ENCODE measurements around the gene EEPD1.
"Not testable (repeated sequence)": the region's sequence is repeated elsewhere in the genome, so short reads cannot be mapped to it uniquely, and the experiment has no call there.

EEPD1 gene

GRCh38 chr7:36217211-36217960, 64.3 kb downstream of the EEPD1 start:
- DNase-seq (ENCODE audit: low read depth) = no peak

- DNase-seq (ENCODE audit: low read depth) = no peak
Measured at GRCh38 chr7:36217961-36218284, 64.9 kb downstream of the EEPD1 start.

- no peak for DNase-seq (ENCODE audit: low read depth)
Measured at GRCh38 chr7:36219429-36219828, 66.4 kb downstream of the EEPD1 start.

DNA sequence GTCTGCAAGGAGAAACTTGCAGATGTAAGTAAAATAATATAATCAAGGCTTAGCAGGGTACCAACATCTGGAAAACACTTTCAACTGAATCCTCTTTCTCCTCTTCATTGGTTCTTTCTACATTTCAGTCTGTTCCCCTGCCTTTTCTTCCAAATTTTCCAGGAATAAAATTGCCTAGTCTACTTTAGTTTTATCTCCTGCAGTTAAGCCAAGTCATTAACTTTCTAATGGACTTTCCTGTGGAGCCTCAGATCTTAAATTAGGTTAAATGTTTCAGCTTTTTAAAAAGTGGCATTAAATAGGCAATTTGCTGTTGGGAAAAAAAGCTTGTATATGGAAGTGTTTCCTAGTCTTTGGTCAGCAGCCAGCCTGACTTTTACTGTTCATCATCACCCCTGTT, 70.8 kb downstream of the EEPD1 start:
- no peak for DNase-seq (ENCODE audit: low read depth)

DNA sequence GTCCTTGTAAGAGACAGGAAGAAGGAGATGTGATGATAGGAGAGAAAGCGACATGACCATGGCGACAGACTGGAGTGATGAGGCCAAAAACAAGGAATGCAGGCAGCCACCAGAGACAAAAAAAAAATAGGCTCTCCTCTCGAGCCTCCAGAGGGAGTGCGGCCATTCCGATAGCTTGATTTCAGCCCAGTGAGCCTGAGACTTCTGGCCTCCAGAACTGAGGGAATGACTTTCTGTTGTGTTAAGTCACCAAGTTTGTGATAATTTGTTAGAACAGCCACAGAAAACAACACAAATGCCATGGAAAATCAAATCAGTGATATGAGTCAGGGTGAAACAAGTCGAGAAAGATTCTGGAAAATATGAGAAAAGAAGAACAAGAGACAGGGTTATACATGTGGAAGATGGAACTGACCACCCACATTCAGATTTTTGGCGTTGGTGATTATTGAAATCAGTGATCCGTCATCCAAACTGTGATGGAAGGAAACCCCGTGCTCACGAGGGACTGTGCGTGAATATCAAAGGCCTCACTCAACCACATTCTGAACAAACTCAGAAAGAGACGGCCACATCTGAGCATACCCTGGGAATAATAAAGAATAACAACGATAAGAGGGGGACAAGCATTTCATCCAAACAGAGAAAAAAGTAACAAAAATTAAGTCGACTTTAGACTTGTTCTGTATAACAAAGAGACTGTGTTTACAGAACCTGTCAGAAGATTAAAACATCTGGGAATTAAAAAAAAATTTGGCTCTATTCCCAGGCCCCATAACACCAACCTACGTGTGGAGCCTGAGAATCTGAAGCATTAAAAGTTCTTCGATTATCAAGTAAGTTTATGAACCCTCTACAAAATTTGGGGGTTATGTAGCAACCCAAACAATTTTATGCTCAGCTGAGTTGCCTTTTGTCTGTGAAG, 72.1 kb downstream of the EEPD1 start:
- no peak for DNase-seq (ENCODE audit: low read depth)

- DNase-seq (ENCODE audit: low read depth) = no peak
Measured at GRCh38 chr7:36226151-36226550, 73.1 kb downstream of the EEPD1 start.

GRCh38 chr7:36227223-36227622, 74.2 kb downstream of the EEPD1 start:
- DNase-seq (ENCODE audit: low read depth) = no peak

DNA sequence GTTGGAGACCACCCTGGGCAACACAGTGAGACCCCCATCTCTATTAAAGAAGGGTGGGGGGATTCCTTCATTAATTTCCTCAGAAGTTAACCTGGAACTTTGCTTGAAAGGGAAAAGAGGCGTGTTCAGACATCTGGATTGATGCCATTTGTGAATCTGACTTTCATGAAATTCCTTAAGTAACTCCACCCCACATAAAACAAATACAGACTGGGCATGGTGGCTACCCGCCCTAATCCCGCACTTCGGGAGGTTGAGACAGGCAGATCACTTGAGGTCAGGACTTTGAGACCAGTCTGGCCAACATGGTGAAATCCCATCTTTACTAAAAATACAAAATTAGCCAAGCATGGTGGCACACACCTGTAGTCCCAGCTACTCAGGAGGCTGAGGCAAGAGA, 75.0 kb downstream of the EEPD1 start:
- DNase-seq (ENCODE audit: low read depth) = no peak

DNA sequence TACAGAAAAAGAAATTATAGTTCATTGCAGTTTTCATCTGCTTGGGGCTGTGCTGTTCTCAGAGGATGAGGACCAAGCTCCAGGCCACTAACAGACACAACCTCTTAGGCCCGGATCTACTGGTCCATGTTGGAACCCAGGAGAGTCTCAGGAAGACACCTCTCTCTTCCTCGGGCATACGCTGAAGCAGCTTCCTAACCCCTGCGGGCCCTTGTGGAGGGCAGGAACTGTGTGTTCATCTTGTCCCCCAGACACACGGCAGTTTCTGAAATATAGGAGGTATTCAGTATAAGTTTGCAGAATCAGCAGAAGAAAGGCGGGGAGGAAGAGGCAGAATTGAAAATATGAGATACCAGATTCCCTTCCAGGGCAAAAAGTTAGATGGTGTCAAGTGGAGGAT, 78.4 kb downstream of the EEPD1 start:
- DNase-seq (ENCODE audit: low read depth) = no peak

GRCh38 chr7:36232555-36232954, 79.5 kb downstream of the EEPD1 start:
- no peak for DNase-seq (ENCODE audit: low read depth)

DNA sequence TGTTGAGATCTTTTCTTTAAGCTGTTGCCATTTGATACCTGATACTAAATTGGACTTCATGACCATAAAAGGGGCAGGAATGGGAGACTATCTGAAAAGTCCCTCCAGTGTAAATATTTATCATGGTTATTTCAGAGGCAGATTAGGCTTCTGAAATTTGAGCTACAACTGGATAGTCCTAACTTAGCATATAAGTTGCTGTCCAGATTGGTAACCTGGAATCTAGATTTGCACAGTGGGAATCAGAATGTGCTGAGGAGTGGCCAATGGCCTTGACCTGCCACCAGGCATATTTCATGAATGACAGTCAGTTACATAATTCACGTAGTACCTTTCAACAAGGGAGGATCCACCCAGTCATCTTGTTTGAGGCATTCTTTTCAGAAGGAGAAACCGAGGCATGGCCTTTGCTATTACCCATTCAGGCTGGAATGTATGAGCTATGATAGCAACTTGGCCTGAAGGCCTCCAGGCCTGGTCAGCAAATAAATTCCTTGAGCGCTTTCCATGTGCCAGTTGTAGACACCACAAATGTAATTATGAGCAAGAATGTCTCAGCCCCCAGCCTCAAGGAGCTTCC, 80.0 kb downstream of the EEPD1 start:
- no peak for DNase-seq (ENCODE audit: low read depth)

- no peak for DNase-seq (ENCODE audit: low read depth)
Measured at GRCh38 chr7:36236073-36236472, 83.0 kb downstream of the EEPD1 start.

- DNase-seq (ENCODE audit: low read depth) = no peak
Measured at GRCh38 chr7:36238138-36238537, 85.1 kb downstream of the EEPD1 start.

GRCh38 chr7:36243356-36243755, 90.3 kb downstream of the EEPD1 start:
- DNase-seq (ENCODE audit: low read depth) = not testable (repeated sequence)

- not testable (repeated sequence) for DNase-seq (ENCODE audit: low read depth)
Measured at GRCh38 chr7:36244001-36244400, 90.9 kb downstream of the EEPD1 start.

DNA sequence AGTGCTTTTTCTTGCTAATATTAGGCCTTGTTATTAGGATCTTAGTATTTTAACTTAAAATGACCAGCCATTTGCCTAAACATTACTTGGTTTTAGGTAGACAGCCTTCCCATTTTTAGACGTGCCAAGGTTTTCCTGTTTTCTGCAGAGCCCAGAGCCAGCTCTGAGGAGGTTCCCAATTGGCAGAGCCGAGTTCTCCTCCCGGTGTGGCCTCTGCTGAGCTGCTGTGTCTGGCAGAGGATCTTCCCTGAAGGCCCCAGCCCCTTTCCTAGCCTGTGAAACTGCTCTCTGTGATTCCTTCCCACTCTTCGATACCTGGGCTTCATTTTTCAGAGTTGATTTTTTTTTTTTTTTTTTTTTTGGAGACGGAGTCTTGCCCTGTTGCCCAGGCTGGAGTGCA, 91.4 kb downstream of the EEPD1 start:
- DNase-seq (ENCODE audit: low read depth) = no peak

GRCh38 chr7:36245684-36246299, 92.7 kb downstream of the EEPD1 start:
- DNase-seq (ENCODE audit: low read depth) = no peak

GRCh38 chr7:36249091-36249490, 96.0 kb downstream of the EEPD1 start:
- no peak for DNase-seq (ENCODE audit: low read depth)

DNA sequence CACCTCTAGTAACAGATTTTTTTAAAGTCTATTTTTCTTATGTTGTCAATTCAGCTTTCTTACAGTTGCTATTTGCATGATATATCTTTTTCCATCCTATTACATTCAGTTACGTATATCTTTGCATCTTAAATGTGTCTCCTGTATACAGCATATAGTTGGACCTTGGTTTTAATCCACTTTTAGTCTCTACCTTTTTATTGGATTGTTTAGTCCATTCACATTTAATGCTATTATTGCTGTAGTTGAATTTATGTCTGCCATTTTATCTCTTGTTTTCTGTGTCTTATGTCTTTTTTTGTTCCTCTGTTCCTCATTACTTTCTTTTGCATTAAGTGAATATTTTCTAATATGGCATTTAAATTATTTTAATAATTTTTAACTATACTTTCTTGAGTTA, 100.6 kb downstream of the EEPD1 start:
- DNase-seq (ENCODE audit: low read depth) = no peak

- not testable (repeated sequence) for DNase-seq (ENCODE audit: low read depth)
Measured at GRCh38 chr7:36258510-36259259, 105.6 kb downstream of the EEPD1 start.

DNA sequence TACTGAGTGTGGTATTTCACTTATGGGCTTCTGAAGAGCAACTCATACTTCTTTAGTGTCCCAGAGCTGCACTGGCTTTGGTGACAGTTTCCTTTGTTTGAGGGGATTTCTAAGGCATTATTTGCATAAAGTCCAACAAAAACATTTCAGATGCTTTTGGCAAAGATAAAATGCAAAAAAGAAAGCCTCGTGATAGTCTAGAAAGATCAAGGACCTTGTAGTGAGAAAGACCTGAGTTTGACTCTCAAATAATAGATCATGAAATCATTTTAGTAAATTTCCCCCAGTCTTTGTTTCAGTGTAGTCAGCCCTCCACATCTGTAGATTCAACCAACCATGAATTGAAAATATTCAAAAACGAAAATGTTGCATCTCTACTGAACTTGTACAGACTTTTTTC, 107.4 kb downstream of the EEPD1 start:
- no peak for DNase-seq (ENCODE audit: low read depth)
